ENCODE data around the gene SF3B1. TPM values are rescaled to one million over a fixed set of nuclear protein-coding genes. Genes with fewer than 3 reads are reported as not detected.

The SF3B1 gene
- total RNA-seq, 2 donors from 2014 or later, result 197 to 250 TPM

- no peaks in the 10 kb centered on the region for H3K27me3 ChIP-seq (replicated peaks; ENCODE audit: insufficient read depth)
- no peaks in the 10 kb centered on the region for H3K9me3 ChIP-seq
- H3K27ac ChIP-seq, result no peak overlapping the region
- whole genome bisulfite sequencing, result 57% methylated on average over 4 of the region's 4 CpGs
- H3K4me3 ChIP-seq, result no peak overlapping the region
- no peaks in the 10 kb centered on the region for H3K36me3 ChIP-seq
- no peaks in the 10 kb centered on the region for H3K4me1 ChIP-seq (replicated peaks)
- intact Hi-C loops (cut with DNase I), result loop anchor here (10.0 kb wide), 1 partner anchor 175 kb away; no protein-coding TSS in a partner anchor
- DNase-seq (ENCODE audit: low spot score), result no peak
- TF ChIP-seq POLR2AphosphoS5 (IDR thresholded peaks at IDR 0.05), result no peak
- no peak for TF ChIP-seq CTCF (IDR thresholded peaks at IDR 0.05)
- no peak for TF ChIP-seq POLR2A (IDR thresholded peaks at IDR 0.05)
These were observed 64.9 kb downstream of the SF3B1 start for GRCh38 chr2:197369933-197370320.

- intact Hi-C loops (cut with DNase I), result no loop called here
- 67% methylated on average over 5 of the region's 5 CpGs for WGBS
These were observed 65.4 kb downstream of the SF3B1 start for GRCh38 chr2:197369228-197369932.

GRCh38 chr2:197368412-197368811 is 66.4 kb downstream of the SF3B1 start:
- intact Hi-C loops (cut with DNase I), result no loop called here
- no peak for DNase-seq (ENCODE audit: low spot score)
- no peaks in the 10 kb centered on the region for H3K36me3 ChIP-seq
- H3K4me1 ChIP-seq (replicated peaks), result no peaks in the 10 kb centered on the region
- no peak overlapping the region for H3K4me3 ChIP-seq
- H3K9me3 ChIP-seq, result no peaks in the 10 kb centered on the region
- H3K27me3 ChIP-seq (replicated peaks; ENCODE audit: insufficient read depth), result no peaks in the 10 kb centered on the region
- WGBS, result 91% methylated on average over 6 of the region's 6 CpGs
- no peak overlapping the region for H3K27ac ChIP-seq
- TF ChIP-seq POLR2AphosphoS5 (IDR thresholded peaks at IDR 0.05) (no peak), CTCF (IDR thresholded peaks at IDR 0.05) (no peak)

More at GRCh38 chr2:197369228-197369932, 65.4 kb downstream of the SF3B1 start:
- Histone ChIP-seq H3K4me3 (no peak overlapping the region), H3K27ac (no peak overlapping the region), H3K27me3 (replicated peaks; ENCODE audit: insufficient read depth) (no peaks in the 10 kb centered on the region), H3K36me3 (no peaks in the 10 kb centered on the region), H3K4me1 (replicated peaks) (no peaks in the 10 kb centered on the region), H3K9me3 (no peaks in the 10 kb centered on the region)
- DNase-seq (ENCODE audit: low spot score), result no peak
- TF ChIP-seq POLR2AphosphoS5 (IDR thresholded peaks at IDR 0.05) (no peak), CTCF (IDR thresholded peaks at IDR 0.05) (no peak), POLR2A (IDR thresholded peaks at IDR 0.05) (no peak)

GRCh38 chr2:197363998-197364397 is 70.8 kb downstream of the SF3B1 start:
- no peaks in the 10 kb centered on the region for H3K27me3 ChIP-seq (replicated peaks; ENCODE audit: insufficient read depth)
- TF ChIP-seq CTCF (IDR thresholded peaks at IDR 0.05), result no peak
- TF ChIP-seq POLR2AphosphoS5 (IDR thresholded peaks at IDR 0.05), result no peak
- TF ChIP-seq POLR2A (IDR thresholded peaks at IDR 0.05), result no peak
- intact Hi-C loops (cut with DNase I), result no loop called here
- WGBS, result 58% methylated on average over 5 of the region's 5 CpGs
- no peaks in the 10 kb centered on the region for H3K9me3 ChIP-seq
- H3K36me3 ChIP-seq, result no peaks in the 10 kb centered on the region
- H3K4me3 ChIP-seq, result no peak overlapping the region
- no peaks in the 10 kb centered on the region for H3K4me1 ChIP-seq (replicated peaks)
- no peak overlapping the region for H3K27ac ChIP-seq
- no peak for DNase-seq (ENCODE audit: low spot score)

- Histone ChIP-seq H3K36me3 (no peaks in the 10 kb centered on the region), H3K4me1 (replicated peaks) (no peaks in the 10 kb centered on the region), H3K27me3 (replicated peaks; ENCODE audit: insufficient read depth) (no peaks in the 10 kb centered on the region), H3K4me3 (no peak overlapping the region), H3K9me3 (no peaks in the 10 kb centered on the region), H3K27ac (no peak overlapping the region)
- no peak for TF ChIP-seq CTCF (IDR thresholded peaks at IDR 0.05)
- DNase-seq (ENCODE audit: low spot score), result no peak
- intact Hi-C loops (cut with DNase I), result no loop called here
These were observed 74.1 kb downstream of the SF3B1 start for GRCh38 chr2:197360744-197361156.

Measured in prostate gland (tissue), 2 donors.